G401.6 (cell line): ENCODE results near the gene SLC6A18.
"Not testable (repeated sequence)": the region's sequence is repeated elsewhere in the genome, so short reads cannot be mapped to it uniquely, and the experiment has no call there.

Experiments used
- FAIRE-seq: peaks from 2 replicates; lab custom pipeline; 2012; peaks lifted over from hg19 to GRCh38; lab: Jason Lieb, UNC

Gene SLC6A18

DNA sequence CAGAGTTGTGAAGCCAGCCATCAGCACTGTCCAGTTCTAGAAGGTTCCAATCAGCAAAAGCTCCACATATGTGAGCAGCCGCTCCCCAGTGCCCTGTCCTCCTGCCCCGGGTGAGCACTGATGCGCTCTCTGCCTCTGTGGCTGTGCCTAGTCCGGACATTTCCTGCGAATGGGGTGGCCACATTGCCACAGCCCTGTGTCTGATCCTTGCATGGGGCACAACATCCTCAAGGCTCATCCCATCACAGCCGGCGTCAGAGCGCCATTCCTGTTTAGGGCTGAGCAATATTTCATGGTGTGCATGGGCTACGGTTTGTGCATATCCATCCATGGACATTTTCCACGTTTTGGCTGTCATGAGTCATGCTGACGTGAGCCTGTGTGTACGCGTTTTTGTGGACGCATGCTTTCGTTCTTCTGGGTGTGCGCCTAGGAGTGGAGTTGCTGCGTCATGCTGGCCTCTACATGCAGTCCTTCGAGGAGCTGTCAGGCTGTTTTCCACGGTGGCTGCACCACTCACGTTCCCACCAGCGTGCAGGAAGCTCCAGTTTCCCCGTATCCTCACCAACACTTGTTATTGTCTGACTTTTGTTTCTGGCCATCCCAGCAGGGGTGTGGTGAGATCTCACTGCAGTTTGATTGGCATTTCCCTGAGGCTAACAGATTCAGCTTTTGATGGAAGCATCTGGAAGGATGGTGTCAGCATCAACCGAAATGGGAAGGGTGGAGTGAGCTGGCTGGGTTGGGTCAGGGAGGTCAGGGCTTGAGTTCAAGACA lies 9.7 kb upstream of the SLC6A18 start:
- no peak for FAIRE-seq

DNA sequence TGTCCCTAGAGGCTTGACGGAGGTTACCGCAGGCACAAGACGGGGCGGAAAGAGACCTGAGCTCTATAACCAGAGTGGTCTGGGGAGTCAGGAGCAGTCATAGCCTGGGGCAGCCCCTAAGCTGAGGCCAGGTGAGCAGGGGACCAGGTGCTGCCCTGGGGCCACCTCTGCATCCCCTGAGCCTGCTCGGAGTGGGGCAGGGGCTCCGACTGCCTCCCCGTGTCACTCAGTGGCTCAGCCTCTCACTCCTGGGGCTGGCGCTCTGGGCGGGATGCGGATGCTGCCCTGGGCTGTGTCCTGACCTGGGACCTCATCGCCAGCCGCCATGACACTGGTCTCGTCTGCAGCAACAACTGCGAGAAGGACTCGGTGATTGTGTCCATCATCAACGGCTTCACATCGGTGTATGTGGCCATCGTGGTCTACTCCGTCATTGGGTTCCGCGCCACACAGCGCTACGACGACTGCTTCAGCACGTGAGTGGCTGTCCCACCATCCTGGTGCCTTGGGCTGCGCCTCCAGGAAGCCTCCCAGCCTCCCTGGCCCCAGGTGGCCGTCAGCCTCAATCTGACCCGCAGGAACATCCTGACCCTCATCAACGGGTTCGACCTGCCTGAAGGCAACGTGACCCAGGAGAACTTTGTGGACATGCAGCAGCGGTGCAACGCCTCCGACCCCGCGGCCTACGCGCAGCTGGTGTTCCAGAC lies 8.8 kb upstream of the SLC6A18 start:
- no peak for FAIRE-seq

DNA sequence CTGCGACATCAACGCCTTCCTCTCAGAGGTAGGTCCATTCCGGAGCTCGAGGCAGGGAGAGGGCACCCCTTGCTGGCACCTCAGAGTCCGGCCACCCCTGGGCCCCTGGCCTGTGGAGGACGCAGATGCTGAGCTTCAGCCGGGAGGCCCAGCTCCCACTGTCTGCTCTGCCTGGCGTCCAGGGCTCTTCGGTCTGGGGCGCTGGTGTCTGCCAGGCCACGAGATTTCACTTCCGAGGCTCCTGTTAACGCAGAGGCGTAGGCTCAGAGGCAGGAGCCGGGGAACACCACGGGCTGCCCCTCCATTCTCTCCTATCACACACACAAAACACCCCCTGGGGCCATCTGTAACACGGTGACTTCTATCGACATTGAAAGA lies 8.3 kb upstream of the SLC6A18 start:
- no peak for FAIRE-seq

DNA sequence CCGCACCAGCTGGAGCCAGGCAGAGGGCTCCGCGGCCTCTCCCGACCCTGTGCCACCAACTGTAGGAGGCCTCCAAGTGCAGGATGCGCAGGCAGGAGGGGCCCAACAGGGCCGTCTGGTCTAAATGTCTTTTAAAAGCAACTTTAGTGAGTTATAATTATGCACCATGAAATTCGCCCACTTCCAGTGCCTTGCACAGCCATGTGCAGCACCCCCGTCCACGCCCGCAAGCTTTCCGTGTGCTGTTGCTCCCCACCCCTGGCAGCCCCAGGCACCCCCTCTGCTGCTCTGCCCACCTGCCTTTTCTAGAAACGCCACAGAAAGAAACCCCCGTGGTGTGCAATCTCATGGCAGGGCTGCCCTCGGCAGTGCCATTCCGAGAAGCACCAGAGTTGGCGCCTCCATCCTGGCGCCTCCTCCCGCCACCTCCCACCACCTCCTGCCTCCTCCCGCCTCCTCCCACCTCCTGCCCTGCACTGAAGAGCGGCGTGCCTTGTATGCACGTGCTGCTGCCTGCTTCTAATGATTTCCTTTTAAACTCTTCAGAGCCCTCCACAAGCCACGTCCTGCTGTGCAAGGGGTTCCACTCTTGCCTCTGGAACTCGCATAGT lies 7.5 kb upstream of the SLC6A18 start:
- no peak for FAIRE-seq

DNA sequence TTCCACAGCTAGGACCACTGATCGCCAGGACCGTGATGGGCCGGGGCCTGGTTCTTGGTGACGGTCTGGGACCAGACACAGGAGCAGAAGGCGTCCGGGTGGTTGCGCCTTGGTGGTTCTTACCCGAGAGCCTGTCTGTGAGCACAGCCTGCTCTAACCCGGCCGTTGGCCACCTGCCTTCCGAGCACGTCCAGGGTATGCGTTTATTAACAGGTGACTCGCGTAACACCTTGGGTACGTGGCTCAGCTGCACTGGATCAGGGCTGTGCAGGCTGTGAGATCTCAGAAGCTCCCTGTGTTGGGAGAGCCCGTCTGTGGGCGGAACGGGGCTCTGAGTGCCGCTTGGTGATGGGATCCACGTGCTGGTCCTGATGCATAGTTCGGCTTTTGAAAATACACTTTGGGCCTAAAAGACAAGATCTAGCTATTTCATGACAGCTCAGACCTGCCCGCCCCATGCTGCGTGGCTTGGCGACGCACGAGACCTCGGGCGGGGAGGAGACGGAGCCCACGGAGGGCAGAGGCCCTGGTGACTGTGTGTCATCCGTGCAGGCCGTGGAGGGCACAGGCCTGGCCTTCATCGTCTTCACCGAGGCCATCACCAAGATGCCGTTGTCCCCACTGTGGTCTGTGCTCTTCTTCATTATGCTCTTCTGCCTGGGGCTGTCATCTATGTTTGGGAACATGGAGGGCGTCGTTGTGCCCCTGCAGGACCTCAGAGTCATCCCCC lies 6.7 kb upstream of the SLC6A18 start:
- no peak for FAIRE-seq

DNA sequence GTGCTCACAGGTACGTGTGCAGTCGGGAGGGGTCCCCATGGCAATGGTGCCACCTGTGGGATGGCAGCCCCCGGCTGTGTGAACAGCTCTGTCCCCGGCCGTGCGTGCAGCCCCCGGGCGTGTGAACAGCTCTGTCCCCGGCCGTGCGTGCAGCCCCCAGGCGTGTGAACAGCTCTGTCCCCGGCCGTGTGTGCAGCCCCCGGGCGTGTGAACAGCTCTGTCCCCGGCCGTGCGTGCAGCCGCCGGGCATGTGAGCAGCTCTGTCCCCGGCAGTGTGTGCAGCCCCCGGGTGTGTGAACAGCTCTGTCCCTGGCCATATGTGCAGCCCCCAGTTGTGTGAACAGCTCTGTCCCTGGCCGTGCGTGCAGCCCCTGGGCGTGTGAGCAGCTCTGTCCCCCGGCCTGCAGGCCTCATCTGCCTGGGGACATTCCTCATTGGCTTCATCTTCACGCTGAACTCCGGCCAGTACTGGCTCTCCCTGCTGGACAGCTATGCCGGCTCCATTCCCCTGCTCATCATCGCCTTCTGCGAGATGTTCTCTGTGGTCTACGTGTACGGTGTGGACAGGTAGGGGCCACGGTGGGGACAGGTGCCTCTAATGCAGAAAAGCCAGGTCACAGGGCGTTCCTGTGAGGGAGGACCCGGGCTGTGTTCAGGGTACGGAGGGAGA lies 5.9 kb upstream of the SLC6A18 start:
- no peak for FAIRE-seq

DNA sequence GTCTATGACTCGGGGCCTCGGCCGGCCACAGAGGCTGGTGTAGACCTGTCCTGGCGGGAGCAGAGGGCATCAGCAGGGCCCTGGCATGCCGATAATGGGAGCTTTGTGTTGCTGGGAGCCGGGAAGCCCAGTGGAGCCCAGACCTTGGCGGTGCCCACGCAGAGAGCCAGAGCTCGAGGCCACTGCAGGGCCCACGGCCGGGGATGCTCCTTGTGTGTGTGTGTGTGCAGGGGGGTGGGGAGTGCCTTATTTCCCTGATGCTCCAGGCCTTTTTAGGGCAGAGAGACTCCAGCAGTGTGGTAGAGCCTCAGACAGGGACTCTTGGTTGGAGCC lies 5.4 kb upstream of the SLC6A18 start:
- FAIRE-seq, result no peak

DNA sequence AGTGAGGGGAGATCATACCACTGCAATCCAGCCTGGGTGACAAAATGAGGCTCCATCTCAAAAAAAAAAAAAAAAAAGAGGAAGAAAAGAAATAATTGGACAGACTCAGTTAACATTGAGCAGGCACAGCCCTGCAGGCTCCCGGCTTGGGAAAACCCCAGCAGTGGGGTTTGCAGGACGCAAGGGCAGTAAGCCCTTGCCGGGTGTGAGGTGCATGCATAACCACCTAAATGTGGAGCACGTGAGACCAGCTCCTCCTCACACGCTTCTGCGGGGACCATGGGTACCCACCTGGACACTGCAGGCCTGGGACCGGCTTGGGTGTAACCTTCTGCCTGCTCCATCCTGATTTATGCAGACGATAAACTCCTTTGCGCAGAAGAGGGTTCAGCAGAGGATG lies 4.8 kb upstream of the SLC6A18 start:
- FAIRE-seq, result no peak

DNA sequence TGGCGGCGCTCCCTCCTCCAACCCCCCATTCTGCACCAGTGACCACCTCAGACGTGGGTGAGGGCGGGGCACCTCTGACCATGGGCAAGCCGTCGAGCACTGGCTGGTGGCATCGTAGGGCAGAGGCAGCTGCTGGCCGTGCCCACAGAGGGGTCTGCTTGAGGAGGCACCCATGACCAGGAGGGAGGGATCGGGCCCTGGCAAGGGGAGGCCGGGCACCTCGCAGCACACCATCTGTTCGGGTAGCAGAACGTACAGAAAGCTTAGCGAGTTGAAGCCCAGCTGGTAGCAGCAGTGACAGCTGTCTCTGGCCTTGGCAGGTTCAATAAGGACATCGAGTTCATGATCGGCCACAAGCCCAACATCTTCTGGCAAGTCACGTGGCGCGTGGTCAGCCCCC lies 4.3 kb upstream of the SLC6A18 start:
- FAIRE-seq, result no peak

DNA sequence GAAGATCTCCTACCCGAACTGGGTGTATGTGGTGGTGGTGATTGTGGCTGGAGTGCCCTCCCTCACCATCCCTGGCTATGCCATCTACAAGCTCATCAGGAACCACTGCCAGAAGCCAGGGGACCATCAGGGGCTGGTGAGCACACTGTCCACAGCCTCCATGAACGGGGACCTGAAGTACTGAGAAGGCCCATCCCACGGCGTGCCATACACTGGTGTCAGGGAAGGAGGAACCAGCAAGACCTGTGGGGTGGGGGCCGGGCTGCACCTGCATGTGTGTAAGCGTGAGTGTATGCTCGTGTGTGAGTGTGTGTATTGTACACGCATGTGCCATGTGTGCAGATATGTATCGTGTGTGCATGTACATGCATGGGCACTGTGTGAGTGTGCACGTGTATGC lies 3.5 kb upstream of the SLC6A18 start:
- no peak for FAIRE-seq

DNA sequence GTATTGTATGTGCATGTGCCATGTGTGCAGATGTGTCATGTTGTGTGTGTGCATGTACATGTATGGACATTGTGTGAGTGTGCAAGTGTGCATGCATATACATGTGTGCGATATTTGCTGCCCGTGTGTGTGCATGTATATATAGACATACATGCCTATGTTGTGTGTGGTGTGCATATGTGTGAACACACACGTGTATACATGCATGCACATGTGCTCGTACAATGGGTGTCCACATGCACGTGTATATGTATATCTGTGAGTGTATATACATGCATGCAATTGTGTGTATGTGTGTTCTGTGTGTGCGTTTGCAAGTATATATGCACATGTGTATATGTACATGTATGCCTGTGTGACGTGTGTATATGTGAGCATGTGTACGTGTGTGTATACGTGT lies 3.0 kb upstream of the SLC6A18 start:
- no peak for FAIRE-seq

DNA sequence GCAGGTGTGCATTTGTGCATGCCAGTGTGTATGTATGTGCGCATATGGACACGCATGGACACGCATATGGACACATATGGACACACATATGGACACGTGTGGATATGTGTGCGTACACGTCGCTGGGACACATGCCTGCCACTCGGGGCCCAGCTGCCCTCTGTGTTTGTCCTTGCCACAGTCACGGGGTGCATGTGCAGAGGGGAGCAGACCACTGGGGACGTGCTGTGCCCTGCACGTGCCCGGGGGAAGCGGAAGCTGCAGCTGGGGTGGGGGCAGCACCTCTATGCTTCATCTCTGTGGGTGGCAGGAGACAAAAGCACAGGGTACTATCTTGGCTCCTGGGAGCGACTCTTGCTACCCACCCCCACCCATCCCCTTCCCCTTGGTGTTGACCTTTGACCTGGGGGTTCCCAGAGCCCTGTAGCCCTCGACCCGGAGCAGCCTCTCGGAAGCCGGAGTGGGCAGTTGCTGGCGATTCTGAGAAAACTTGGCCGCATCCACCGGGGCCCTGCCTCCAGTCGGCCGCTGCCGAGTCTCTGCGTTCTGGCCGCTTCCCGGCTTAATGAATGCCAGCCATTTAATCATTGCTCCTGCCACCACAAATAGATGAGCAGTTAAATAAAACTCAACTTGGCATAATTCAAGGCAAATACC lies 2.4 kb upstream of the SLC6A18 start:
- FAIRE-seq, result no peak

DNA sequence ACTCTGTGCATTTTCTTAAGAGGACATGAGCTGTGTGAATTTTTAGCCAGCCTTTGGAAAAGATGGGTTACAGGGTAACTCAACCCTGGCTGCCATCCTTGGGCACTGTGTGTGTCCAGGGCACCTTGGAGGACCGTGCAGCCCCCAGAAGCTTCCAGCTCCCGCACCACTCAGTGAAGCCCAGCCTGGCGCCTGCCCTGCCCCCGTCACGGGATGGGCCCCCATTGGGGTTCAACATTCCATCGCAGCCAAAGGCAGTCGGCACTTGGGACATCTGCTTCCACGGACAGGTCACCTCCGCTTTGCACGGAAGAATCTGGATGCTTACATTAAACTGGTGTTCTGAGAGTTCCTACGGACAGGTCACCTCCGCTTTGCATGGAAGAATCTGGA lies 1.9 kb upstream of the SLC6A18 start:
- no peak for FAIRE-seq

DNA sequence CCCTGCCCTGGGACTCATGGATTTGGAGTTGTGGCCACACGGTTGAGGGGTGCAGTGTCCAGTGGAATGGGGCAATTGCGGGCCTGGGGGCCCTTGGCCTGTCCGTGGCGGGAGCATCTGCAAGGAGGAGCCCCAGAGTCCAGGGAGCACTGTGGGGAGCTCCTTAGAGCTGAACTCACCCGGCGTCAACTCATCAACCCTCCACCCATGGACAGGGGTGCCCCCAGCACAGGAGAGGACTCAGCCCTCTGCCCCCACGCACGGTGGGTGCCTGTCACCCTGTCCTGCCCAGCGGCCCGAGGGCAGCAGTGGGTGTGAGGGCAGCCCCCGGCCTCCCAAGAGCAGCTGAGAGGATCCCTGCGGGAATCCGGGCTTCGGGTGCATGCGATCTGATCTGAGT lies 550 bp upstream of the SLC6A18 start:
- no peak for FAIRE-seq

DNA sequence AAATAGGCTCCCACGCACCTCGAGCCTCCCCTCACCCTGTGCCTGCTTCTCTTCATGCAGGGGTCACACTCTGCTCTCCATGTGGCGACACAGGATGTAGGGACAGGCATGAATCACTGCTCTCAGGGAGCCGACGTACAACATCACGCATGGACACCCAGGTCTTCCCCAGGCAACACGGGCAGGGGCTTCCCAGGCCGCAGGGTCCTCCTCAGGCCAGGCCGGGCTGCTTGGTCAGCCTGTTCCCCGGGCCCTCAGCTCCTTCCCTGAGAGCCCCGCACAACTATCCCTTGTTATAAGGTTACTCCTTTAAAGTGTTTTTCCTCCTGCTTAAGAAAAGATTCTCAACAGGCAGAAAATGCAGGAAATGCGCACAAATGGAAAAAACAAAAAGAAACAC lies 1.1 kb downstream of the SLC6A18 start:
- no peak for FAIRE-seq

DNA sequence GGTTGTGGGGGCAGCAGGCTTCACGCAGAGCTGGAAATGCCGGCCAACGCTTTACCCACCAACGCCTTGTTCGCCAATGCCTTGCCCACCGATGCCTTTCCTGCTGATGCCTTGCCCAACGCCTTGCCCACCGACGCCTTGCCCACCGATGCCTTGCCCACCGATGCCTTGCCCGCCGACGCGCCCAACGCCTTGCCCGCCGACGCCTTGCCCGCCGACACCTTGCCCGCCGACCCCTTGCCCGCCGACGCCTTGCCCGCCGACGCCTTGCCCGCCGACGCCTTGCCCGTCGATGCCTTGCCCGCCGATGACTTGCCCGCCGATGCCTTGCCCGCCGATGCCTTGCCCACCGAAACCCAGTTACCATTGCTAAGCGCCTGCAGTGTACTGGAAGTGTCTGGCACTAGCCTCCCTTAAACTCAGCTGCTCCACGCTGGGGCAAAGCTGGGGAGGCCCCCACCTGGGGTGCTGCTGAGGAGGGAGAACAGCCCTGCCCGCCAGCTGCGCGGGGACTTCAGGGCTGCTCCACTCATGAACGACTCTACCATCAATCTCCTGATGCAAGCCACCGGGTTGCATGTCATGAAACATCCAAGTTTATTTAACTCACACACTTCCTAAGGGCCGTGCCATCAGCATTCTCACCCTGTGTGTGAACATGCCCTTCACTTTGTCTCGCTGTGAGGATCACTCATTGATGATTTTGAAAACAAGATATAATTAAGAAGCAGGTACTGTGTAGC lies 1.8 kb downstream of the SLC6A18 start:
- FAIRE-seq, result no peak

DNA sequence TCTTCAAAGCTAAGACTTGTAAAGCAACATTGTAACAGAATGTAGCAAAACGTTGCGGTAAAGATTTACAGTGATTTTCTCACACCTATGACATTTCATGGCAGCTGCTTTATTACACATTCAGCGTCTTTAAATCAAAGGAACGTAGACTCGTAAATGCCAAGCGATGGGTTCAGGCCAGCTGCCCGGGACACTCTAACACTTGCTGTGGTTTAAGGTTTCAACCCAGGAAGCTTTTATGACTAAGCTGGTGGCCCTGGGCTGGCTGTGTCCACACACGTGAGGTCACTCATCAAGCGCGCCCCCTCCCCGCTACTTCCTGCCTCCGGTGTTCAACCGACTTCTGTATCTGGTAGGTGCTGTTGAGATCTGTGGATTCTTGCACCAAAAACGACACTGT lies 2.5 kb downstream of the SLC6A18 start:
- no peak for FAIRE-seq

DNA sequence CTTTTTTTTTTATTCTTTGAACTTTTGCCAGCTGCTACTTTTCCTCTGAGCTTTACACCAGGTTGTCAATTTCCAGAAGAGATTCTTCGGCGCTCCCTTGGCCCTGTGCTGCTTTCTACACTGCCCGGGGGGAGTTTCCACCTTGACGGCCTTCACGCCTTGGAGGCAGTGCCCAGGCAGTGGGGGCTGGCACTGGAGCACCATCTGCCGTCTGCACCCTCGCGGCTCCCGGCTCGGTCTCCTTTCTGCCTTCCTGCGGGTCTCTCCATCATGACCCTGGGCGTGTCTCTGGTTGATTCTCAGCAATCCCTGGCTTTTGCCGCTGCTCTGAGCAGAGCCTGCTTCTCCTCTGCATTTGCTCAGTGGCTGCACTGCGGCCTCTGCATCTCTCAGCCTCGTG lies 2.9 kb downstream of the SLC6A18 start:
- FAIRE-seq, result no peak

DNA sequence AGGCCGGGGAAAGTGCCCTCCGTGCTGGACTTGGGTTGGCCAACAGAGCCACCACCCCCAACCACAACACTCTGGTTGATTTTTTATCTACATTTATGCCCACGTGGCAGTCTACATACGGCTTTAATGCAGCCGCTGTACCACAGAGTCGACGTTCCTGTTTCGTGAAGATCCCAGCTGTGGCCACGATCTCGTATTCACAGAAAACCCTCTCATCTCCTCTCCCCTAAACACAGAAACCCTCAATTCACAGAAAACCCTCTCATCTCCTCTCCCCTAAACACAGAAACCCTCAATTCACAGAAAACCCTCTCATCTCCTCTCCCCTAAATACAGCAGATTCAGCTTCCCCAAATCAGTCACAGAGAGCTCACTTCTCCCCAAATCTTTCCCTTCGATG lies 3.8 kb downstream of the SLC6A18 start:
- not testable (repeated sequence) for FAIRE-seq

DNA sequence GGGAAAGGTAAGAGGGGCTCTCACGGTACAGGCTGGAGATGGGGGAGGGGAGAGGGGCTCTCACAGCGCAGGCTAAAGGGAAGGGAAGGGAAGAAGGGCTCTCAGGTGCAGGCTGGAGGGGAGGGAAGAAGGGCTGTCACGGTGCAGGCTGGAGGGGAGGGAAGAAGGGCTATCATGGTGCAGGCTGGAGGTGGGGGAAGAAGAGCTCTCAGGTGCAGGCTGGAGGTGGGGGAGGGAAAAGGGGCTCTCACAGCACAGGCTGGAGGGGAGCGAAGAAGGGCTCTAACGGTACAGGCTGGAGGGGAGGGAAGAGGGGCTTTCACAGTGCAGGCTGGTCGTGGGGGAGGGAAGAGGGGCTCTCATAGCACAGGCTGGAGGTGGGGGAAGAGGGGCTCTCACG lies 4.6 kb downstream of the SLC6A18 start:
- FAIRE-seq, result no peak

DNA sequence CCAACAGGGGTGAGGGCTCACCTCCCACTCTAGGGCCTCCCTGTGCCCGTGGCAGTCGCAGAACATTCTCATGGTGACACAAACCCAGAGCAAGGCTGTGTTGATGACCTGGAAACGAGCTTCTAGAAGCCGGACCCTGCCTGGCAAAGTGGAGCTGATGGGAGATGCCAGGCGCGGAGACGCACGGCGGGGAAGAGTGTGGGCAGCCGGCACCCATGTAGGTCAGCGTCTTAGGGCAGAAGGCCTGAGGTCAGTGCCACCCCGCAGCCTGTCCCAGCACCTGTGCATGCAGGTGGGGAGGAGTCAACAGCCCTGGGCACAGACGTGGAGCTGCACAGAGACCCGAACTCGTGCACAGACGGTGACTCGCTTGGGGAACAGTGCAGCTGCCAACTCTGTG lies 5.4 kb downstream of the SLC6A18 start:
- no peak for FAIRE-seq
